Stimulated activated CD8-positive, alpha-beta memory T cell treated with anti-CD3 and anti-CD28 coated beads, Interleukin-4, amount 100 ng/mL, for 24 hours (primary cell): ENCODE results near the gene GOSR2.
"Not testable (repeated sequence)": the region's sequence is repeated elsewhere in the genome, so short reads cannot be mapped to it uniquely, and the experiment has no call there.

Experiments
- DNase-seq: peaks from one replicate; pipeline ENCODE4 v3.0.0-alpha.2; 2020; ENCODE audit warnings: low read depth

GOSR2 gene

GRCh38 chr17:46930051-46930450 lies 7.1 kb downstream of the GOSR2 start:
- no peak for DNase-seq

- no peak for DNase-seq
These were observed 8.6 kb downstream of the GOSR2 start for GRCh38 chr17:46931596-46931995.

- no peak for DNase-seq
These were observed 12.8 kb downstream of the GOSR2 start for GRCh38 chr17:46935658-46936266.

- DNase-seq, result peak; percentile 53
These were observed 17.9 kb downstream of the GOSR2 start for GRCh38 chr17:46940692-46941404.

GRCh38 chr17:46942441-46943217 lies 19.7 kb downstream of the GOSR2 start:
- peak; percentile 29 for DNase-seq

- no peak for DNase-seq
These were observed 20.2 kb downstream of the GOSR2 start for GRCh38 chr17:46943218-46943500.

GRCh38 chr17:46943501-46944393 lies 20.8 kb downstream of the GOSR2 start:
- no peak for DNase-seq

- no peak for DNase-seq
These were observed 22.0 kb downstream of the GOSR2 start for GRCh38 chr17:46944931-46945330.

- DNase-seq, result no peak
These were observed 24.3 kb downstream of the GOSR2 start for GRCh38 chr17:46947216-46947615.

- DNase-seq, result no peak
These were observed 25.6 kb downstream of the GOSR2 start for GRCh38 chr17:46948544-46948943.

- no peak for DNase-seq
These were observed 26.6 kb downstream of the GOSR2 start for GRCh38 chr17:46949291-46950174.

GRCh38 chr17:46950342-46950996 lies 27.5 kb downstream of the GOSR2 start:
- DNase-seq, result no peak

- no peak for DNase-seq
These were observed 28.1 kb downstream of the GOSR2 start for GRCh38 chr17:46950997-46951621.

- no peak for DNase-seq
These were observed 28.7 kb downstream of the GOSR2 start for GRCh38 chr17:46951706-46952105.

GRCh38 chr17:46952115-46952514 lies 29.2 kb downstream of the GOSR2 start:
- no peak for DNase-seq

- not testable (repeated sequence) for DNase-seq
These were observed 30.2 kb downstream of the GOSR2 start for GRCh38 chr17:46953191-46953590.

- no peak for DNase-seq
These were observed 35.2 kb downstream of the GOSR2 start for GRCh38 chr17:46958041-46958591.

GRCh38 chr17:46960152-46960551 lies 37.2 kb downstream of the GOSR2 start:
- no peak for DNase-seq

- no peak for DNase-seq
These were observed 39.4 kb downstream of the GOSR2 start for GRCh38 chr17:46962374-46962790.

GRCh38 chr17:46963571-46963970 lies 40.6 kb downstream of the GOSR2 start:
- DNase-seq, result no peak
